CD4-positive, alpha-beta T cell treated with Interleukin-15 for 1 hour (primary cell): ENCODE measurements around the gene CADPS.

Experiments
- DNase-seq: peaks from one replicate; pipeline ENCODE4 v3.0.0-alpha.2; 2020

Gene CADPS

GRCh38 chr3:62874711-62875557, at the start of gene CADPS:
Gene CADPS, minus strand, starts transcription at chr3:62875416. Its CDS starts 387 bp downstream, at chr3:62875029.
- DNase-seq, result no peak

GRCh38 chr3:62923066-62923465, 47.9 kb upstream of the CADPS start:
- DNase-seq, result no peak

GRCh38 chr3:62922326-62922725, 47.1 kb upstream of the CADPS start:
- DNase-seq, result no peak

- DNase-seq, result no peak
Observed at GRCh38 chr3:62920466-62920784, 45.2 kb upstream of the CADPS start.

DNA sequence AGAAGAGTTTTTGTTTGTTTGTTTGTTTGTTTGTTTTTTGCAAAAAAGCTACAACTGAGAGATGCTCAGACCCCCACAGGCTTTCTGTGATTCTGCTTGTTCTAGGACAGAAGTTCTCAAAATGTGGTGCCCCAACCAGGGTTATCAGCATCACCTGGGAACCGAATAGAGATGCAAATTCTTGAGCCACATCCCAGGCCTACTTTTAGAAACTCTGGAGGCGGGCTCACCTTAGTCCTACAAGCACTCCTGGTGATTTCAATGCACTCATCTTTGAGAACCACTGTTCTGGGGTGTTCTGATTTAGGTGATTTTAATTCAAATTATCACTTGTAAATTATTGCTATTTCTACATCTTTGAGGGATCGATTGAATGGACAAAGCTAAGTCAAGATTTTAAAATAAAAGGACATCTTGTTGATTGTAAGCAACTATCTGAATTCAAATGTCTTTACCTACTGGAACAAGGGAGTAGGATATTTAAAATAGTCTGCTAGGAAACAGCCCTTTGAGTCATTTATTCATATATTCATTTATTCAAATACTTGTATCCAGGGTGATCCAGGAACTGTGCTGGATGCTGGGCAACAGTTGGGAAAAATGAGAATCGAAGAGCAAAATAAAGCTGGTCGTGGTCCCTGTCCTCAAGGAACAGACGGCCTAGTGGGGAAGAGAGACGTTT, 44.7 kb upstream of the CADPS start:
- DNase-seq, result no peak

- DNase-seq, result no peak
Observed at GRCh38 chr3:62918777-62919176, 43.6 kb upstream of the CADPS start.

DNA sequence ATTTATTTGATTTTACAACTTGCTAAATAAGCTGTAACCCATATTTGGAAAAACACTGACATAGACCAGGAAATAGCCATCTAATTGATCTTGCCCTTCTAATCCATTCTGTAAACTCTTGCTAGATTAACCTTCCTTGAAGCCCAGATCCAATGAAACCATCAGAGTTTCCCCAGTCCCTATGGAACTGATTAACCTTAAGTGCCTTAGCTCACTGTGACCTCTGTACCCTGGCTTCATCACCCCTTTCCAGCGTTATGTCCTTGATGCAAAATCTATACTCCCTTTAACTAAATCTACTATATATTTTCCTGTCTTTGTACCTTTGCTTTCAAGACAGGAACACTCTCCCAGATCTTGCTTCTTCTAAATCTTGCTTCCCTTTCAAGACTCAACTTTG, 42.9 kb upstream of the CADPS start:
- DNase-seq, result no peak

DNA sequence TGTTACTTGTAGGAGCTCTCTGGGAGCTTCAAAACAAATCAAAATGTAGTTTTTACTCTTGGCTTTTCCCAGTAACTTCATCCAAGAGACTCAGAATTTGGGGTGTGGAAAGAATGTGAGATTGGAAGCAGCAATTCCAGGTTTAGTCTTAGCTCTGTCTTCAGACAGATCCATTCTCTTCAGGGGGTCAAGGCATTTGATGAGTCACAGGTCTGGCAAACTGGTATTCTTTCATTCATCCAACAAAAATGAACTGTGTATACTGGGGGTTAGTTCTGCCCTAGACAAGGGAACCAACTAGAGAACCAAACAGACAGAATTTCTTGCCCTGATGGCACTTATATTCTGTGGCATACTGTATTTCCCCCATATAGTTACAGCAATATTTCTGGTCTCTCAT, 36.3 kb upstream of the CADPS start:
- DNase-seq, result no peak

- no peak for DNase-seq
Observed at GRCh38 chr3:62905331-62905730, 30.1 kb upstream of the CADPS start.

GRCh38 chr3:62898530-62899496, 23.6 kb upstream of the CADPS start:
- no peak for DNase-seq

DNA sequence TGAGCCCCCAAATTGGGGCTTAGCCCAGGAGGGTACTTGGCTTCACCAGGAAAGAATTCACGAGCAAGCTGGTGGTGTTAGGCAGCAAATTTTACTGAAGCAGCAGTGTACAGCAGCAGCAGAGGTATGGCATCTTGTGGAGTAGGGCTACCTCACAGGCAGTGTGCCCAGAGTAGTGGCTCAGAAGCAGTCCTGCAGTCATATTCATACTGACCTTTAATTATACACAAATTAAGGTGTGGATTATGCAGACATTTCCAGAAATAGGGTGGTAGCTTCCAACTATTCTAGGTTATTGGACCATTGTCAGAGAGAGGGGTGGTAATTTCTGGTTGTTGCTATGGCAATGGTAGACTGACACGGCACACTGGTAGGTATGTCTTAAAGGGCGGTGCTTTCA, 20.7 kb upstream of the CADPS start:
- DNase-seq, result no peak

DNA sequence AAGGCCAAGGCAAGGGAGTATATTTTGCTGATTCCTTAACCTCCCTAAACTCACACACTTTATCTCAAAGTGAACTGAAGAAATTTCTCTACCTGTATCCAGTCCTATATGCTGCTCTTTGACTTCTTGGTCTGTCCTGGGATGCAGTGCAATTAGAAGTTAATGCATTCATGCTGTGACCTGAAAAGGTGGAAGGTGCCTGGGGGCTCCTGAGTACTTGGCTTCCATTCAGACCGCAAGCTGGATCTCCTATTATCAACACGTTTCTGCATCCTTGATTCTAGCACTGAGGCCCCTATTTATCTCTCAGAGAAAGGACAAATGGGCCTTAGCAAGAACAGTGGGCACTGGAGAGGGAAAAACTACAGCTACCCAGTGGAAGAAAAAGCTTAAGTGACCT, 17.7 kb upstream of the CADPS start:
- DNase-seq, result no peak

- no peak for DNase-seq
Observed at GRCh38 chr3:62892045-62892444, 16.8 kb upstream of the CADPS start.

GRCh38 chr3:62888778-62889177, 13.6 kb upstream of the CADPS start:
- DNase-seq, result no peak

DNA sequence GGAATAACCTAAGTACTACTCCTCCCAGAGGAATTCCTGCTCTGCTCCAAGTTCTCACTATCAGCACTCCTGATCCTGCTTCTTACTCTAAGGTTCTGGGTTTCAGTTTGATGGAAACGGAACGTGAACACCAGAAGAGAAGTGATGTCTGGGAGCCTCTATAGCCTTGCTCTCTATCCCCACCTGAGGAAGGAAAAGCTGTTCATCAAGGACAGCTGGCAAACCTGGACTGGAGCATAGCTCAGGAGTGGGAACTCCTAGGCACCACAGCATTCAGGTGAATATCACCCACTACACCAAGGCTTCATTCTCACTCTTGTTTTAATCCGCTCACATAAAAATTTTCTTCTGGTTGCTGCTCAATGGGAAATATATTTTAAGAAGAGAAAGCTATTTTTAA, 13.0 kb upstream of the CADPS start:
- no peak for DNase-seq

DNA sequence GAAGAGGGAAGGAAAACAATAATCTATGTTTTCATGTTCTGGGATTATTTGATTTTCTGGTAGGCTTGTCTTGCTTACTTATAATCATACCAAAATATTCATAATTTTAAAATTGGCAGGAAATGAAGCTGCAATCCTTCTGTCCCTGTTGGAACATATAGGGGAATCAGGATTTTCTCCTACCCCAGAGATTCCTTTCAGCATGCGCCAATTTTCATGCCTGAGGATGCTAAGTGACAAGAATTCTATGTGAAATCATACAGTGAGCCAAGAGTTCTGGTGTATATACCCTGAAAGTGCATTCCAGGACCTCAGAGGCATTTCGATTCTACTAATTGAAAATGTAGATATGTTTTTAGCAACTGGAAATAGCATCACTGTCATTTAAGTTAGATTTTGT, 9.9 kb upstream of the CADPS start:
- no peak for DNase-seq

GRCh38 chr3:62884096-62884870, 9.1 kb upstream of the CADPS start:
- no peak for DNase-seq

DNA sequence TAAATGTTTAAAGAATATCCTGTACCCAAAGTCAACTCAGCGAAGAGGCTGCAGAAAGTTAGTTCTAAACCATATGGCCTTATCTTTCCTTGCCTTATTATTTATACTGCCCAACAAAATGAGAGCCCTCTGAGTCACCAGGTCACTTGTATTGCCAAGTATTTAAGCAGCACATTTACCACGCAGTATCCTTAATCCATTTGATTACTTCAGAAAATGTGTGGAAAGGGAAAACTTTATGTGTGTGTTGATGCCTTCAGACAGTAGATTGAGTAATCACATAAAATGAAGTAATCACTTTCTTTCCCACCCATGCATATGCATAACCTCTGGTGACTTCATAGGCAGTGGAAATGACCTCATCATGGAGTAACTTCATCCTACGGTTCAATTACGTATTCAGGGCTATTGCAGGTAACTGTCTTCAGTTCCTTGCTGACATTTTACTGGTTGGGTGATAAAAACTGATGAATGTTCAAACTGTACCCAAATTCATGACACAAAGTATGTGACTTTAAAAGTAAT, 7.5 kb upstream of the CADPS start:
- DNase-seq, result no peak

DNA sequence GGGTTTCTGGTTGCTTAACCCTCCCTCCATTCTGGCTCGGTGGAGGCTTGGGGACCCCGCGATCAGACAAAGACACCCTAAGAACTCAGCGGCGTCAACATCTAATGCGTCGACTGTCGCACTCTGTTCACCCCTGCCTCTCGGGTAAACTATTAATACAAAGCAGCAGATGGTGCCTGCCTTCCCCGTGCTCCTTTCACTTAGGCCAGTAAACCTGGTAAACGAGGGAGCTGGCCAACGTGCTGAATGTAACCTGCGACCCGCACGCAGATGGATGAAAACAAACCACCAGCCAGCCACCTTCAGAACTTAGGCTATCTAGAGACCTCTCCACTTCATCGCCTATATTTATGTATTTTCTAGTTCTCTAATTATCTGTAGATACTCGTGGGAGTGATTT, 848 bp upstream of the CADPS start:
- no peak for DNase-seq

DNA sequence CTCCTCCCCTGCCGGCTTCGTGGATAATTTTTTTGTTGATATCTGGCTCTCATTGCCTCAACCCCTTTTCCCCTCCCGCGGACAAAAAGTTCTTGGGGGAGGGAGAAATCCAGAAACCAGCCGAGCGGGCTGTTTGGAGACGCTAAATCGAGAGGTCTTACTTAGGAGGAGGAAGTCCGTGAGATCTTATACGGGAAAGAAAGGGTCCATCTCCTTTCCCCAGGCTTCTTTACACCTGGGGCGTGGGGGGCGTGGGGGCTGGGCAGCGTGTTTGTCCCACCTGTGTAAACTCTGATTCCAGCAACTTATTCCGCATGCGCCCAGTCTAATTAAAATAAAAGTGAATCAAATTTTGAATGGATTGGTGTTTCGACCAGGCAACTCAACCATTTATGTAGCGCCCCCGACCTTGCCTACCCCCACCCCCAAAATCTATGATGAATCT, 364 bp upstream of the CADPS start:
- no peak for DNase-seq

DNA sequence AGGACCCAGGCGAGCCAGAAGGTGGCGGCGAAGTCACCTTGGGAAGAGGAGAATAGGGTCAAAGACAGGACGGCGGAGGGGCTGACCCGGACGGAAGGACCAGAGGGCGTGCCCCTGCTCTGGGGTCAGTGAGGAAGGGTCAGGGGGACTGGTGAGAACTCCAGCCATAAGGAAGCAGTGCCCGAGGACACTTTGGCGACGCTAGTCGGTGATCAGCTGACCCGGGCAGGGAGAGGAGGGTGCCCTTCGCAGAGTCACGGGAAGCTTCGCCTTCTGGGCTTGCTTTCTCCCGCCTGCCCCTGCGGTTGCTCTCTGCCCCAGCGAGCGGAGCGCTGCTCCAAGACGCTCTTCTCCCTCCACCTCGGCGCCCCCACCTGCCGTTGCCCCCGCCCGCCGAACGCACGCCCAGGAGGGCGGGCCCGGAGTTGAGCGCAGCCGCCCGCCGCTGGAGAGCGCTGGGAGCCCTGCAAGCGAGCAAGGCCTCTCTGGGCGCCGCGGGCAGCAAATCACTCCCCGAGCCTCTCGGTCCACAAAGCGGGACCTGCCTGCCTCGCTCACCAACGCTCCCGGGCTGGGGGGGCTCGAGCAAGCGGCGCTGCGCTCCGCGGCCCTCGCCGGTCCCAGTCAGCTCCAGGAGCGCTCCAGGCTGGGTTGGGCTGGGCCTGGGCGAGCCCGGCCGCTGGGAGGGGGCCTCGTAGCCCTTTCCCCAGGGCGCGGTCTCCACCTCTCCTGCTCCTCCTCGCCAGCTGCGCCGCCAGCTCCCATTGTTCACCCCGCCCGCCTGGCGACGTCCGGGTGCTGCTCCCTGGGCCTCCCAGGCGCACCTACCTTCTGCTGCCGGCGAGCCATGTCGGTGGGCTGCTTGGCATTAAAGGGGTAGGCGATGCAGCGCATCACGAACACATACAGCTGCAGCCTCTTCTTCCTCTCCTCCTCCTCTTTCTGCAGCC, 1.2 kb downstream of the CADPS start:
- no peak for DNase-seq
